GM19397 (cell line): ENCODE measurements around the gene CFAP97D1.
A peak's percentile ranks its signal among the peaks of the same experiment; 100 is the strongest.

Source experiments
- ATAC-seq: cut with Tn5 transposase; IDR thresholded peaks from one replicate; pipeline ENCODE4 v1.9.1; 2021; ENCODE audit warnings: mild to moderate bottlenecking, moderate library complexity; ENCODE audit not compliant: unreplicated experiment

Gene CFAP97D1

DNA sequence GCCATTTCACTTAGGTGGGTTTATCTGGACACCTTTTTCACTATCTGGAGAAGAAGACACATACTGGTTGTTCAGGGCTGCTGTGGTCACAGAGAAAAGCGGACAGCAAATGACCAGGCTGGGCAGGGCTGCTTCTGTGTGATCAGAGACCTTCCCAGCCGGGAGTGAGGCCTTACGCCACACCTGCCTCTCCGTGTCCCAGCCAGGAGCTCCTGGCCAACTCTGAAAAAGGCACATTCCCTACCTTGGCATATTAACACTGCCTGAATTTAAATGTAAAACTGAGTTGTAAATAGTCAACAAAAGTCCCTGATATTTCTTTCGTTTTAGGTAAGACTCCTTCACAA is 12.5 kb upstream of the CFAP97D1 start:
- ATAC-seq: no peak

DNA sequence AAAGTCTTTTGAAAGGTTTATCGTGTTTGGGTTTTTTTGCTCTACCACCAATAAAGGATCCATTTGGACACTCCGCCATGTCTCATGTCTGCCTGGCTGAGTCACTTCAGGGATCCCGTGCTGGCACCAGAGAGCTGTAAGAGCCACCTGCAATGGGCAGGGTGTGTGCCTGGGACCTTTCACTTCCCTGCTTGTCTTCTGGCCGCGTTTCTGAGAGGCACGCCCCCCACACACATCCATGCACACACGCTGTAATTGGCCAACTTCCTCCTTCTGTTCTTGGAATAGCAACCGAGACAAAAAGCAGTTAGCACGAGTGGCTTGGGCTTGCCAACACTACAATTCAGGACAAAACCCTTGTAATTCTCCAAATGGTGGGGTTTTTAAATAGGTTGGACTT is 11.9 kb upstream of the CFAP97D1 start:
- ATAC-seq: no peak

- ATAC-seq: no peak
Observed at GRCh38 chr17:43768943-43769342, 11.3 kb upstream of the CFAP97D1 start.

DNA sequence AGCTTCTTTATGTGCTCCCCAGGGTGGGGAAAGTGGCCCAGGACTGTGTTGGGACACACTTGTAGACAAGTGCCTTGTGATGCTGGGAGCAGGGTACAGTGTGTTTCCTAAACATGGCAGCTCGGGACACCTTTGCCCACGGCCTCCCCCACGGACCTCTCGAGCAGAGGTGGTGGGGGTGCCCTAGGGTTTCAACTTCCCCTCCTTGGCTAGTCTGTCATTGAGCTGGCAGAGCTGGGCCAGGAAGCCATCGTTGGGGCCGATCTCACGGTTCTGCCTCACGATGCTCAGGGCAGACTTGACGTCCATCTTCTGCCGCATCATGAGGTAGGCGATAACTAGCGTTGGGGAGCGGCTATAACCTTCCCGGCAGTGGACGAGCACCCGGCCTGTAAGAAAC is 10.8 kb upstream of the CFAP97D1 start:
- no peak for ATAC-seq

GRCh38 chr17:43769859-43770258 is 10.4 kb upstream of the CFAP97D1 start:
- no peak for ATAC-seq

GRCh38 chr17:43770957-43771356 is 9.3 kb upstream of the CFAP97D1 start:
- ATAC-seq: no peak

- ATAC-seq: no peak
Observed at GRCh38 chr17:43771463-43771862, 8.8 kb upstream of the CFAP97D1 start.

DNA sequence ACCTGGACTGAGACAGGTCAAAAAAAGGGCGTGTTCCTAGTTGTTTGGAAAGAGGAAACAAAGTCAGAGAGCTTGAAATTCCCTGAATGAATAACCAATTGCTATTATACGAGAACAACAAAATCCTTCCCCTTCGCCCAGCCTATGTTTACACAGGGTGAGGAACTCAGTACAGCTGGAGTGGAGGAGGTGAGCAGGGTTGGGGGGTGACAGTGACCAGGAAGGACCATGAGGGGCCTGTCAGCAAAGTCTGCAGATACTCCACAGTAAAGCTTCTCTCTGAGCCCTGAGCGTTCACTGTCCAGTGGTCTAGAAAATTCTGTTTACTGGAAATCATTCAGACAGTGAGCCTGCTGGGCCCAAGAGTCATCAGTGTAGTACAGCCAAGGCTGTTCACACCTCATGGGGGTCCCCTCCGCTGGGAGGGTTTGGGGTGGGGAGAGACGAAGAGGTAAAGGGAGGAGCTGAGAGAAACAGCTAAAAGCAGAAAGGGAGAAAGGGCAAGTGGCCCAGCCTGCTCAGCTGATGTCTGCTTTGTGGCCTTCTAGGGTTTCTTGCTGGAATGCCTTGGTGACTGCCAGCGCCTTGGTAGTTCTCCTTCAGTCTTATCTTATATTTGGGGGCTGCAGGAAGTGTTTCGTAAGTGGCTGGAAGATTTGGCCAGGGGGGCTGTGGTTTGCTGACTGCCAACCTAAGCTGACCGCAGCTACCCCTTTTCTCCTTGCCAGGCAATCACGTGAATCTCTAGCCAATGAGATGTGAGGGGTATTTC is 7.2 kb upstream of the CFAP97D1 start:
- no peak for ATAC-seq

GRCh38 chr17:43774304-43775250 is 5.7 kb upstream of the CFAP97D1 start:
- no peak for ATAC-seq

DNA sequence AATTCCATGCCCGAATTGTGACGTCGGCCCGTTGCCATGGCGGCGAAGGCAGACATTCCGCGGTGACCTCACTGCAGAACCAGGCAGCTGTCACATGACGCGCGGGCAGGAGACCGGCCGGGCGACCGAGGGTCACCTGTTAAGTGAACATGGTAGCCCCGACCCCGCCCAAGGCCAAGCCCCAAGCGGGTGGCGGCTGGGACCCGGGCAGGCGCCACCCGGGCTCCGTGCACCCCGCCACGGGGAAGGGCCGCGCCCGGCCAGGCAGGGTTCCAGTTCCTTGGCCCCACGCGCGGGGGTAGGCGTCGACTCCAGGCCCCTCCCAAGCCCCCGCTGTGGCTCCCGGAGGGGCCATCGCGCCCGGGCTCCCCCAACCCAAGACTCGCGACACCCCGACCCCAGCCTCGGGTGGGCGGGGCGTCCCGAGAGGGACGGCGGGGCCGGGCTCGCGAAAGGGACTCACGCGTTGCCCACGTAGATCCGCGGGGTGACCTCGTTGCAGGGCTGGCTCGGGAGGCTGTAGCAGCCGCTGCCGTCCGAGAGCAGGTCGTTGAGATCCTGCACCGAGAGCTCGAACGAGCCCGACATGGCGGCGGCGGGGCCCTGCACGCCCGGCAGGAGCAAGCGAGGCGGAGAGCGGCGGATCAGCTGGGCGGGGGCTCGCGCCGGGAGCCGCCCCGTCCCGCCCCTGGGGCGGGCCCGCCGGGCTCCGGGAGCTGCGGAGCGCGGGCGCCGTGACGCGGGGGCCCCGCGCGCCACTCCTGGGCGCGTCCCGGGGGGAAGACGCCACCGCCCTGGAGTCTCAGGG is 1.7 kb upstream of the CFAP97D1 start, which contains the start of gene DUSP3:
DUSP3 (minus strand) TSS at position 641 of the 808 bp plus-strand sequence; CDS start at position 588, 53 bp downstream.
- peak; percentile 92 for ATAC-seq

DNA sequence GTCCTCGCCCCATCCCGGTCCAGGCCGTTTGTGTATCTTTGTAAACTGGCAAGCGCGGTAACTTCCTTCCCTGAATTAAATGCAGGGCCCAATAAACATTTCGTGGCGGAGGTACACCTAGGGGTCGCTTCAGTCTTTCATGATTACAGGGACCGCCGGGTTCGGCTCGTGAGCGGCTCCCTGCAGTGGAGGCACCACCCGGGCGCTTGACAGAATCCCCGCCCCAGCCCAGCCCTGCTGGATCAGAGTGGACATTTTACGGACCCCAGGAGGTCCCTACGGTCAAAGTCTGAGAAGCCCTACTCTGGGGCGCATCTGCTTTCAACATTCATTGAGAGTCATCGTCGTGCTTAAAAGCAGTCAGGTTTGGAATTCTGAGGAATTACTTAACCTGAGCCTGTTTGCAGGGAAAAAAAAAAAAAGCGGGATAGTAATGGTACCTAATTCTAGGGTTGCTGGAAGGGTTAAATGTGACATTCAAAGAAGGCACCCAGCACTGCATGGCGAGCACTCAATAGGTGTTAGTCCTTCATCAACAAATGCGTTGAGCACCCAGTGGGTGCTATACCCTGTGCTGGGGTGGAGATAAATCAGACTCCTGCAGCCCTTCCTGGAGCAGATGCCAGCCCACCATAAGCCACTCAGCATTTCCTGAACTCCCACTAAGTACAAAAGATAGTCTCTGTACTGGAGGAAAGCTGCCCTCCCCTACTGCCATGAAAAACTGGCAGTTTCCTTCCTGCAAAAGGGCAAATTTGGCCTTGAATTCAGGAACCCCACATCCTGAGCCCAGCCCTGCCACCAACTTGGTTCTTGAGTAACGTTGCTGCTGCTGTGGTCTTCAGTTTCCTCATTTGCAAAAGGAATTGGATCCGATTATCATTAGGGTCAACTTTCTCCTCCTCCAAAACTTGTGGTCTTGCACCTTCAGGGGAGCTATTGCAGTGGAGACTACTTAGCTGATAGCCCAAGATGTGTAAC is 800 bp upstream of the CFAP97D1 start:
- ATAC-seq: no peak

- no peak for ATAC-seq
Observed at GRCh38 chr17:43782913-43783680, 2.9 kb downstream of the CFAP97D1 start.

- no peak for ATAC-seq
Observed at GRCh38 chr17:43784068-43784467, 3.8 kb downstream of the CFAP97D1 start.

DNA sequence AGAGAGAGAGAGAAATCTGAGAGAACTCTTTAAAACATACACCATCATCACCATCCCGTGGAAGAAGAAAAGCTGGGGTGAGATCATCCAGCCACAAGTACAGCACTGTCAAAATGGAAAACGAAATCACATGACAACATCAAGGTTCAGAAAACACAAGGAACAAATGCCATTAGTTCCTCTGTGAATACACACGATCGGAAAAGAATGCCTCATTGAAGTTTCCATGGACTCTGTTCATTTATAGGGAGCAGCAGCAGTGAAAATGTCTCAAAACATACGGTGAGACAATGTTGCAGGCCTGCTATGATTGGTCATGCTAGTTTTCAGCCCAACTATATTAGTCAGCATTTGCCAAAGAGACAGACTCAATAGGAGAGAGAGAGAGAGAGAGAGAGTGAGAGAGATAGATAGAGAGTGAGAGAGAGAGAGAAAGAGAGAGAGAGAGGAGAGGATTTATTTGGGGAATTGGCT is 4.4 kb downstream of the CFAP97D1 start:
- no peak for ATAC-seq

DNA sequence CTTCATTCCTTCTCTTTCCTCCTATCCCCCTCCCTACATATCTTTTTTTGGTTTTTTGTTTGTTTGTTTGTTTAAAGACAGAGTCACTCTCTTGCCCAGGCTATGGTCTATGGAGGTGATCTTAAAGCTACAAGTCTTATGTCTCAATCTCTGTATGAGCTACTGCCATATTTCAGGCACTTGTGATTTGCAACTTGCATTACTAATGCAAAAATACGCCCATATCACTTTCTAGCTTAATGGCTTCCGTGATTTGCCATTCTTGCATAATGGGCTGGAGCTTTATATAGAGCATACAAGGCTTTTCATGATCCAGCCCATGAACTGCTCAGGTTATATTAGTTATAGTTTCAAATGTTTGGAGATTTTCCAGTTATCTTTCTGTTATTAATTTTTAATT is 7.5 kb downstream of the CFAP97D1 start:
- ATAC-seq: no peak

DNA sequence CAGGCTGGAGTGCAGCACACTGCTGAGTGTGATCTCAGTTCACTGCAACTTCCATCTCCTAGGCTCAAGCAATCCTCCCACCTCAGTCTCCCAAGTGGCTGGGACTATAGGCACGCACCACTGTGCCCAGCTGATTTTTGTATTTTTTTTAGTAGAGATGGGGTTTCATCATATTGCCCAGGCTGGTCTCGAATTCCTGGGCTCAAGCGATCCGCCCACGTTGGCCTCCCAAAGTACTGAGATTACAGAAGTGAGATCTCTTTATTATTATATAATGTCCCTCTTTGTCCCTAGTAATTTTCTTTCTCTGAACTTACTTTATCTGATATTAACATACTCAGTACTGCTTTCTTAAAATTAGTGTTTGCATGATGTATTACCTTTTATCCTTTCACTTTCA is 8.3 kb downstream of the CFAP97D1 start:
- ATAC-seq: no peak

DNA sequence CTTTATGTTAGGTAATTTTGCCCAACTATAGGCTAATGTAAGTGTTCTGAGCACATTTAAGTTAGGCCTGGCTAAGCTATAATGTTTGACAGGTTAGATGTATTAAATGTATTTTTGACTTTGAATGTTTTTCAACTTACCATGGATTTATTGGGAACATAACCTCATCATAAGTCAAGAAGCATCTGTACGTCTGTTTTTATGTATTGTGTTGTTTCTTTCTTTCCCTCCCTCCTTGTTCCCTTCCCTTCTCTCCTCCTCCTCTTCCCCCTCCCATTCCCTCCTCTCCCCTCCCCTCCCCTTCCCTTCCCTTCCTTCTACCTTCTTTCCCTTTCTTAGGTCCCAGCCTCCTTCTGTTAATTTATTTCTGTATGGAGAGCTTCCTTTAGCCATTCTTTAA is 9.2 kb downstream of the CFAP97D1 start:
- ATAC-seq: no peak

DNA sequence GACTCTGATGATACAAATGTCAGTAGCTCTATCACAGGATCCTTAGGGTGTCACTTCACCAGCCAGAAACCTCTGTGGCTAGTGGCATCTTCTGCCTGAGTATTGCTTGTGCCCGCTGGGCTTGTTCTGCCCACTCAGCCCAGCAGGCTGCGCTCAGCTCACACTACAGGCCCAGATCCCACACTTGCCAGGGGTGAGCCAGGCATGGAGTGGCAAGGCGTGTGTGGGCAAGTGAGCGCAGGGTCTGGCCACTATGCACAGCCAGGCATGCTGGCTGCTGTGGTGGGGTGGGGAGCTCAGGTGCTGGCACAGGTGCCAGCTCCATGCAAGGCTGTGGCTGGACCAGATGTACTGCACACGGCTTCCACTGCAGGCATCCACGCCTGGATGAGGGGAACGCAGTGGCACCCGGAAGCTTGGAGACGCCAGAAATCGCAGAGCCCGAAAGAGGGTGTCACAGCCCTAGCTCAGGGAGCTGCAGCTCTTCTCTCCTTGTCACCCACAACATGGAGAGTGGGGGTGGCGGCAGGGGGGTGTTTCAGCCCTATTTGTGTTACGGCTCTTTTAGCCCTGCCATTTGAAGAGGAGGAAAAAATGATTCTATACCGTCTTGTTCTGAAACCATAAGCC is 10.2 kb downstream of the CFAP97D1 start:
- no peak for ATAC-seq

DNA sequence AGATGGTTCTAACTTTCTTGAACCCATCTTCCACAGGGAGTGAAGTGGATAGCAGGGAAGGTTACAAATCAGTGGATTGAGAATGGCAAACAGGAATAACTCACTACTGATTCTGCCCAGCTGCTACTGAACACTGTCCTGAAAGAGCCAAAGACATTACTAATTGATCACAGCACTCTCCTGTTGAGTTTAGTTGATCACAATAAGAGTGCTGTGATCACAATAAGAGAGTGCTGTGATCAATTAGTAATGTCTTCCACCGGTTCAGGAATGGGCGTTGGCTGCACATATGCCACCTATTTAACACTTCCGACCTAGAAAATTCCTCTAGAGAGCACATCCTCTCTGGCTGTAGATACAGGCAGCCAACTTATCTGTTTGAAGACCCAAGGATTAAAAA is 11.4 kb downstream of the CFAP97D1 start:
- no peak for ATAC-seq
